Transverse colon (tissue), 4 donors: ENCODE measurements around the gene HEBP2.

ENCODE experiments used
- POLR2AphosphoS5 ChIP-seq, 3 donors: sonication (generic); formaldehyde crosslinking; IDR thresholded peaks; one replicate each; pipeline ENCODE4 v1.6.1; 2016; ENCODE audit warnings: antibody characterized with exemption in 3 of 3
- TF ChIP-seq, protein P1 (sequence below), 5 experiments: fragments of 200-600 bp in 3 of 5; fragments of 450-650 bp in 2 of 5; sonication (generic) in 3 of 5; IDR thresholded peaks; 1 replicate in 2 of 5; 2 replicates in 3 of 5; pipeline ENCODE4 v1.5.1; 2016 to 2017; ENCODE audit warnings: antibody characterized with exemption in 5 of 5, inconsistent platforms in 3 of 5, mild to moderate bottlenecking in 2 of 5, moderate library complexity in 1 of 5

DNA sequence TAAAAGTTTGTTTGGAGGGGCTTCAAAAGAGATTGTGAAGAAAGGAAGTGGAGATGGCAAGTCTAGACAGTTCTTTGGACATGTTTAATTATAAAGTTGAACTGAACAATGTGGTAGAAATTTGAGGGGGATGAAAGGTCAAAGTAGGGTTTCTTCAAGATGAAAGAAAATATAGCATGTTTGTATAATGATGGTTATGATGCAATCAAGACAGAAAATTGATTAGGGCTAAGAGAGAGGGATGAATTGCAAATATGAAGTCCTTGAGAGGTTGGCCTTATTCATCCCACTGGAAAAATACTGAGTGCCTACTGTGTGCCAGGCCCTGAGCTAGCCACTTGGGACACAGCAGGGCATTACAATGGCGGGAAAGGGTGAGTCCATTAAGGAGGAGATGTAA, 57.6 kb downstream of the HEBP2 start:
- TF ChIP-seq POLR2AphosphoS5 (IDR thresholded peaks at IDR 0.05), result no peak
- TF ChIP-seq, protein P1, sequence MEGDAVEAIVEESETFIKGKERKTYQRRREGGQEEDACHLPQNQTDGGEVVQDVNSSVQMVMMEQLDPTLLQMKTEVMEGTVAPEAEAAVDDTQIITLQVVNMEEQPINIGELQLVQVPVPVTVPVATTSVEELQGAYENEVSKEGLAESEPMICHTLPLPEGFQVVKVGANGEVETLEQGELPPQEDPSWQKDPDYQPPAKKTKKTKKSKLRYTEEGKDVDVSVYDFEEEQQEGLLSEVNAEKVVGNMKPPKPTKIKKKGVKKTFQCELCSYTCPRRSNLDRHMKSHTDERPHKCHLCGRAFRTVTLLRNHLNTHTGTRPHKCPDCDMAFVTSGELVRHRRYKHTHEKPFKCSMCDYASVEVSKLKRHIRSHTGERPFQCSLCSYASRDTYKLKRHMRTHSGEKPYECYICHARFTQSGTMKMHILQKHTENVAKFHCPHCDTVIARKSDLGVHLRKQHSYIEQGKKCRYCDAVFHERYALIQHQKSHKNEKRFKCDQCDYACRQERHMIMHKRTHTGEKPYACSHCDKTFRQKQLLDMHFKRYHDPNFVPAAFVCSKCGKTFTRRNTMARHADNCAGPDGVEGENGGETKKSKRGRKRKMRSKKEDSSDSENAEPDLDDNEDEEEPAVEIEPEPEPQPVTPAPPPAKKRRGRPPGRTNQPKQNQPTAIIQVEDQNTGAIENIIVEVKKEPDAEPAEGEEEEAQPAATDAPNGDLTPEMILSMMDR (IDR thresholded peaks at IDR 0.05), result no peak
